Stomach (tissue), 4 donors: ENCODE measurements around the gene C2orf76.

ENCODE experiments used
- CTCF ChIP-seq, 7 experiments: fragments of 450-650 bp in 4 of 7; fragments of 200-600 bp in 3 of 7; sonication (generic) in 3 of 7; IDR thresholded peaks; one replicate each; pipeline ENCODE4 v1.5.1; 2016 to 2019; ENCODE audit warnings: antibody characterized with exemption in 7 of 7, control low read depth in 2 of 7, mild to moderate bottlenecking in 1 of 7
- POLR2A ChIP-seq, 4 donors: fragments of 450-650 bp; IDR thresholded peaks; one replicate each; pipeline ENCODE4 v1.6.1; 2016; ENCODE audit warnings: antibody characterized with exemption in 4 of 4, control low read depth in 2 of 4, mild to moderate bottlenecking in 1 of 4, moderate library complexity in 1 of 4
- POLR2AphosphoS5 ChIP-seq, 3 donors: sonication (generic); formaldehyde crosslinking; IDR thresholded peaks; one replicate each; pipeline ENCODE4 v1.6.1; 2016; ENCODE audit warnings: antibody characterized with exemption in 3 of 3

- TF ChIP-seq CTCF (IDR thresholded peaks at IDR 0.05) (no peak), POLR2A (IDR thresholded peaks at IDR 0.05) (no peak), POLR2AphosphoS5 (IDR thresholded peaks at IDR 0.05) (no peak)
Measured at GRCh38 chr2:119304847-119305246, 61.8 kb downstream of the C2orf76 start.
